Measurements from ENCODE around the gene SLC51A. TPM values are rescaled to one million over a fixed set of nuclear protein-coding genes. Genes with fewer than 3 reads are reported as not detected.
"Not testable (repeated sequence)": the region's sequence is repeated elsewhere in the genome, so short reads cannot be mapped to it uniquely, and the experiment has no call there.

The SLC51A gene
- total RNA-seq, 4 donors from 2014 or later, result 0.39 to 1.4 TPM; not detected in 2

DNA sequence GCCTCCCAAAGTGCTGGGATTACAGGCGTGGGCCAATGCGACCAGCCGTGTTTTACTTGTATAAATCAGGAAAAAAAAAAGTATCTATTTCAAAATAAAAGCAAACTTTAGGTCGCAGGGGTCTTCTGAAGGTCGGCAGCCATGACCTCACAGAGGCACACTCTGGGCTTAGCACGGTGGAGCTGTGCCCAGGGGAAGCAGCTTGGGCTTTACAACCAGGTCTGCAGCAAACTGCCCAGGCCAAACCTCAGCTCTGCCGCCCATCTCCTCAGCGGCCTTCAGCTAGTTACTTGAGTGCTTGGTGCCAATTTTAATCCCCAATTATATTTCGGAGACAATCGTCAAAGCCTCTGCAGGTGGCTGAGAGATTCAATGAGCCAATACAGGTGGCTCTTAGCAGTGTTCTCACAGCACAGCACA, 35.2 kb upstream of the SLC51A start:
- Histone ChIP-seq H3K9me3 (no peaks in the 10 kb centered on the region), H3K27ac (no peak overlapping the region), H3K4me1 (peaks cover 14 to 24% of the 10 kb centered on the region in 2 donors), H3K36me3 (no peaks in the 10 kb centered on the region), H3K4me3 (no peak overlapping the region), H3K27me3 (no peaks in the 10 kb centered on the region)
- DNase-seq (no peak), ATAC-seq (no peak)
- intact Hi-C loops (cut with DNase I; ENCODE audit: low total_unique reads), result no loop called here
- TF ChIP-seq, protein P1, sequence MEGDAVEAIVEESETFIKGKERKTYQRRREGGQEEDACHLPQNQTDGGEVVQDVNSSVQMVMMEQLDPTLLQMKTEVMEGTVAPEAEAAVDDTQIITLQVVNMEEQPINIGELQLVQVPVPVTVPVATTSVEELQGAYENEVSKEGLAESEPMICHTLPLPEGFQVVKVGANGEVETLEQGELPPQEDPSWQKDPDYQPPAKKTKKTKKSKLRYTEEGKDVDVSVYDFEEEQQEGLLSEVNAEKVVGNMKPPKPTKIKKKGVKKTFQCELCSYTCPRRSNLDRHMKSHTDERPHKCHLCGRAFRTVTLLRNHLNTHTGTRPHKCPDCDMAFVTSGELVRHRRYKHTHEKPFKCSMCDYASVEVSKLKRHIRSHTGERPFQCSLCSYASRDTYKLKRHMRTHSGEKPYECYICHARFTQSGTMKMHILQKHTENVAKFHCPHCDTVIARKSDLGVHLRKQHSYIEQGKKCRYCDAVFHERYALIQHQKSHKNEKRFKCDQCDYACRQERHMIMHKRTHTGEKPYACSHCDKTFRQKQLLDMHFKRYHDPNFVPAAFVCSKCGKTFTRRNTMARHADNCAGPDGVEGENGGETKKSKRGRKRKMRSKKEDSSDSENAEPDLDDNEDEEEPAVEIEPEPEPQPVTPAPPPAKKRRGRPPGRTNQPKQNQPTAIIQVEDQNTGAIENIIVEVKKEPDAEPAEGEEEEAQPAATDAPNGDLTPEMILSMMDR (IDR thresholded peaks at IDR 0.05 in 4 of 5, conservative IDR thresholded peaks at IDR 0.05 in 1 of 5), result no peak
- TF ChIP-seq POLR2A (IDR thresholded peaks at IDR 0.05), result no peak
- in situ Hi-C loops (cut with MboI; ENCODE audit: low sequenced_read_pairs in 4 of 4), result no loop called here

DNA sequence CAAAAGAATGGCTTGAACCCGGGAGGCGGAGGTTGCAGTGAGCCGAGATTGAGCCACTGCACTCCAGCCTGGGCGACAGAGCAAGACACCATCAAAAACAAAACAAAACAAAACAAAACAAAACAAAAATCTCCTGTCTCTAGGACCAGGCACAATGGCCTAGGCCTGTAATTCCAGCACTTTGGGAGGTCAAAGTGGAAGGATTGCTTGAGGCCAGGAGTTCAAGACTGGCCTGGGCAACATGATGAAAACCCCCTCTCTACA, 32.2 kb upstream of the SLC51A start:
- H3K36me3 ChIP-seq; DNase-seq; H3K9me3 ChIP-seq; in situ Hi-C loops (cut with MboI; ENCODE audit: low sequenced_read_pairs in 4 of 4); ATAC-seq; intact Hi-C loops (cut with DNase I; ENCODE audit: low total_unique reads); H3K4me3 ChIP-seq; H3K27ac ChIP-seq; H3K27me3 ChIP-seq: not testable (repeated sequence)
- H3K4me1 ChIP-seq, result peaks cover 15 to 17% of the 10 kb centered on the region in 2 donors

DNA sequence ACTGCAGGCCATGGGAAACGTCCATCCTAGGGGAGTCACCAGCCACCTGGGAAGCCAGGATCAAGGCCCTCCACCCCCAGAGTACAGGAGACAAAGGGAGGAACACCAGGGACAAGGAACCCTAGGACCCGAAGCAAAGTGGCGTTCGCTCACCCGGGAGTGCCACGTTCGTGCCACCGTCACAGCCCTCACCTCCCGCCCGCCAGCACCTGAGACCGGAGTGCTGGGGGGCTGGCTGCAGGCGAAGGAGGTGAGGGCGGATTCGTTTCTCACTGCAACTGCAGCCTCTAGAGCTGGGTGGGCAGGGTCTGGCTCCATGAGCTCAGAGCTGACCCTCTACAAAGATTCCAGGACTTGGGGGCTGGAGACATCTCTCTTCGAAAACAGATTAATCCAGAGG, 31.5 kb upstream of the SLC51A start:
- no peak overlapping the region for H3K27ac ChIP-seq
- no peaks in the 10 kb centered on the region for H3K27me3 ChIP-seq
- no peak for TF ChIP-seq POLR2A (IDR thresholded peaks at IDR 0.05)
- TF ChIP-seq, protein P1 (IDR thresholded peaks at IDR 0.05 in 4 of 5, conservative IDR thresholded peaks at IDR 0.05 in 1 of 5), result no peak
- DNase-seq (no peak), ATAC-seq (no peak)
- peaks cover 8 to 9% of the 10 kb centered on the region in 2 donors for H3K4me1 ChIP-seq
- no peaks in the 10 kb centered on the region for H3K36me3 ChIP-seq
- no peak overlapping the region for H3K4me3 ChIP-seq
- H3K9me3 ChIP-seq, result no peaks in the 10 kb centered on the region
- in situ Hi-C loops (cut with MboI; ENCODE audit: low sequenced_read_pairs in 4 of 4), result no loop called here
- intact Hi-C loops (cut with DNase I; ENCODE audit: low total_unique reads), result no loop called here

DNA sequence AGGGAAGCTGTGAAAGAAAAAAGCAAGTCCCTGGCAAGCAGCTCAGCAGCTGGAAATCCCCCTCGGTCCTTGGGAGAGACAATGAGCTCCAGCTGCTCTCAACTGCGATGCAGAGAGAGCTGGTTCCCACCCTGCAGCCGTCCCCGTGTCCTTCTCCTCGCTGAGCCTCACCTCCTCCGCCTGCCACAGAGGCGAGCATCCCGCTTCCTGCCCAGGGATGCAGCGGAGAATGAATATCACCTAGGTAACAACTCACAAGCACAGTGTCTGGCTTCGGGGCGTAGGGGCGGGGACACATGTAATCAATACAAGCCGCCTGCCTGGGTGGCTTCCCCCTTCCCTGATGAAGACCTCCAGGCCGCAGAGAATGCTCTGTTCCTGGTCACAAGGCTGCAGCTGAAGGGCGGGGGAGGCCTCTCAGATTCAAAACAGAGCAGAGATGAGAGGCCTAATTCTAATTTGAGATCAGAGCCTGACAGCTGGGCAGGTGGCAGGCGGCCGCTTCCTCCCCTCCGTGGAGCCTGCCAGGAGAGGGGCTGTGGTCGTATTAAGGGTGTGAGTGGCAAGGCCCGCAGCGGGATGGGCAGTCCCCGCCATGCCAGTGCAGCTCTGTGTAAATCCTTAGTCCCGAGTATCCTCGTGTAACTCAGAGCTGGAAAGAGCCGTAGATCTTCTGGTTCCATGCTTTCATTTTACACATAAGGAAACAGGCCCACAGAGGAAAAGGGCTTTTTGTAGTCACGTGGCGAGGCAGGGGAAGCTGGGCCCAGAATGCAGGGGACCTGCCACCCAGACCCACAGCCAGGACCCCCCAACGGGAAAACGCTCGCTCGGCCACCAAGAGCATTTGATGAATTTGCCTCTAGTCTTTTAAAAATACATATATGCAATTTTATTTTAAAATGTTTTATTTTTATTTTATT, 29.4 kb upstream of the SLC51A start:
- DNase-seq (peak in 1 of 2 donors; percentile 37), ATAC-seq (peak; percentile 40 to 71)
- in situ Hi-C loops (cut with MboI; ENCODE audit: low sequenced_read_pairs in 4 of 4) (no loop called here), intact Hi-C loops (cut with DNase I; ENCODE audit: low total_unique reads) (no loop called here)
- Histone ChIP-seq H3K4me1 (peaks cover 6 to 8% of the 10 kb centered on the region in 2 donors), H3K27ac (peak overlapping the region; percentile 30 to 69 (median 58)), H3K4me3 (peak overlapping the region; percentile 15 to 34 (median 24)), H3K27me3 (no peaks in the 10 kb centered on the region), H3K36me3 (no peaks in the 10 kb centered on the region), H3K9me3 (no peaks in the 10 kb centered on the region)
- no peak for TF ChIP-seq POLR2A (IDR thresholded peaks at IDR 0.05)
- TF ChIP-seq, protein P1 (IDR thresholded peaks at IDR 0.05 in 4 of 5, conservative IDR thresholded peaks at IDR 0.05 in 1 of 5), result no peak

DNA sequence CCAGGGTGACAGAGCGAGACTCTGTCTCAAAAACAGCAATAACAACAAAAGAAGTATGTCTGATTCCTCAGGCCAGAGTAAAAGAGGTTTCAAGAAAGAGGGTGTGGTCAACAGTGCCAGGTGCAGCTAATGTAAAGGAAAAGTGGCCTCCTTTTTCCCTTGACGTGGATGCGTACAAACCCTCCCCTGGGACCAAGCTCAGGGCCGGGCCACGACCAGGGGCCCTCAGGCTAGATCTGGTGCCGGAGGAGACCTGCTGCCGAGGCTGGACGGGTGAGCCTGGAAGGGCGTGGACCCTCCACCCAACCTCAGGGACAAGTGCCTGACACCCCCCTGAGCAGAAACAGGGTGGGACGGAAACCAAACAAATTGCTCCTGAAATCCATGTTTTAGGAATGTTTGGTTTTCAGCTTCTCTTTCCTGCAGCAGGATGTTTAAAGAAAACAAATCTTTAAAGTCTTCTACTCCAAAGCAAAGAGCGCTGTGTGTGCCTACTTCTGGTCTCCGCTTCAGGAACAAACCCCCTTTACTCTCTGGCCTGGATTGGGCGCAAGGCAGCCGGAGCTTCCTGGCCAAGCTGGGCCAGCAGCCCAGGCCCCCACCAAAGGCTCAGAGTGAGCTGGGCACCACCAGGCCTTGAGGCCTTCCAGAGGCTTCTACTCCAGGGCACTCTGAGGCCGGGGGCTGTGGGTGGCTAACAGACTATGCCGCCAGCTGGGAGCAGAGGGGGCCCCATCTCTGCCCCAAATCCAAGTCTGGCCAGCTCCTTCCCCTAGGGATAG, 26.6 kb upstream of the SLC51A start:
- intact Hi-C loops (cut with DNase I; ENCODE audit: low total_unique reads) (no loop called here), in situ Hi-C loops (cut with MboI; ENCODE audit: low sequenced_read_pairs in 4 of 4) (loop anchor here in 2 of 4 donors (5.0 to 10.0 kb wide), 2 partner anchors 115 to 117 kb away; no protein-coding TSS in a partner anchor)
- no peak for TF ChIP-seq POLR2A (IDR thresholded peaks at IDR 0.05)
- TF ChIP-seq, protein P1 (IDR thresholded peaks at IDR 0.05 in 4 of 5, conservative IDR thresholded peaks at IDR 0.05 in 1 of 5), result no peak
- no peaks in the 10 kb centered on the region for H3K9me3 ChIP-seq
- peaks cover 18 to 24% of the 10 kb centered on the region in 2 donors for H3K4me1 ChIP-seq
- H3K36me3 ChIP-seq, result no peaks in the 10 kb centered on the region
- DNase-seq (no peak), ATAC-seq (no peak)
- no peaks in the 10 kb centered on the region for H3K27me3 ChIP-seq
- H3K4me3 ChIP-seq, result no peak overlapping the region
- no peak overlapping the region for H3K27ac ChIP-seq
